WERI-Rb-1 (cell line): Measurements from ENCODE around the gene C2orf49.

Experiments
- DNase-seq: peaks from one replicate; pipeline ENCODE4 v3.0.0-alpha.2; 2020
- H3K27ac ChIP-seq: fragments of 250-450 bp; sonication (Bioruptor Pico); 2 replicates; pipeline ENCODE4 v1.5.1; 2020; ENCODE audit warnings: mild to moderate bottlenecking, moderate library complexity
- H3K27me3 ChIP-seq: fragments of 250-450 bp; sonication (Bioruptor Pico); 2 replicates; pipeline ENCODE4 v1.5.1; 2021; ENCODE audit warnings: mild to moderate bottlenecking, low read depth, moderate library complexity; ENCODE audit not compliant: insufficient read depth, severe bottlenecking
- H3K36me3 ChIP-seq: fragments of 250-450 bp; sonication (Bioruptor Pico); 2 replicates; pipeline ENCODE4 v1.5.1; 2020; ENCODE audit warnings: mild to moderate bottlenecking, moderate library complexity
- H3K4me3 ChIP-seq: 2 replicates; pipeline ENCODE4 v1.5.1; 2011; ENCODE audit warnings: low read depth, mild to moderate bottlenecking, control low read depth, low read length
- H3K9me3 ChIP-seq: fragments of 250-450 bp; sonication (Bioruptor Pico); 2 replicates; pipeline ENCODE4 v1.5.1; 2021; ENCODE audit warnings: mild to moderate bottlenecking, moderate library complexity; ENCODE audit not compliant: severe bottlenecking
- TF ChIP-seq, protein P1 (sequence below): IDR thresholded peaks from 2 replicates; pipeline ENCODE4 v1.5.1; 2011; ENCODE audit warnings: low read depth, mild to moderate bottlenecking, control low read depth, inconsistent platforms, low read length

The C2orf49 gene

DNA sequence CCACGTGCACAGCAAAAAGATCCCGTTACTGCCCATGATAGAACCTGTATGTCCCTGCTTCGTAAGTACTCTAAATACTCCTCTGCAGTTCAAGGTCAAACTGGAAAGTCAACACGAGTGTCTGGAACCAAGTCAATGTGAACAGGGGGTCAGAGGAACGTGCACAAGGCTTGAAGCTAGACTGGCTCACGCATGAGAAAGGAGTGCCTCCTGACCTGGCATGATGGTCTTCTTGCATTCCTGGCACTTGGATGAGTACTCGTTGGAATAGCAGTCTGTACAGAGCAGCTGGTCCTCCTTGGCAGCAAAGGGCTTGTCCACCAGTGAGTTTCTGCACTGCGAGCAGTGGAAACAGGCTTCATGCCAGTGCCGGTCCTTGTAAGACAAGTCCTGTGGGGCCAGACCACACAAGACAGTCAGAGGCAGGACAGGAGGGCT is 36.0 kb downstream of the C2orf49 start:
- Histone ChIP-seq H3K4me3 (no peak overlapping the region), H3K27me3 (no peaks in the 10 kb centered on the region), H3K27ac (no peak overlapping the region), H3K9me3 (no peaks in the 10 kb centered on the region), H3K36me3 (peaks cover 3% of the 10 kb centered on the region)
- TF ChIP-seq, protein P1, sequence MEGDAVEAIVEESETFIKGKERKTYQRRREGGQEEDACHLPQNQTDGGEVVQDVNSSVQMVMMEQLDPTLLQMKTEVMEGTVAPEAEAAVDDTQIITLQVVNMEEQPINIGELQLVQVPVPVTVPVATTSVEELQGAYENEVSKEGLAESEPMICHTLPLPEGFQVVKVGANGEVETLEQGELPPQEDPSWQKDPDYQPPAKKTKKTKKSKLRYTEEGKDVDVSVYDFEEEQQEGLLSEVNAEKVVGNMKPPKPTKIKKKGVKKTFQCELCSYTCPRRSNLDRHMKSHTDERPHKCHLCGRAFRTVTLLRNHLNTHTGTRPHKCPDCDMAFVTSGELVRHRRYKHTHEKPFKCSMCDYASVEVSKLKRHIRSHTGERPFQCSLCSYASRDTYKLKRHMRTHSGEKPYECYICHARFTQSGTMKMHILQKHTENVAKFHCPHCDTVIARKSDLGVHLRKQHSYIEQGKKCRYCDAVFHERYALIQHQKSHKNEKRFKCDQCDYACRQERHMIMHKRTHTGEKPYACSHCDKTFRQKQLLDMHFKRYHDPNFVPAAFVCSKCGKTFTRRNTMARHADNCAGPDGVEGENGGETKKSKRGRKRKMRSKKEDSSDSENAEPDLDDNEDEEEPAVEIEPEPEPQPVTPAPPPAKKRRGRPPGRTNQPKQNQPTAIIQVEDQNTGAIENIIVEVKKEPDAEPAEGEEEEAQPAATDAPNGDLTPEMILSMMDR = no peak
- no peak for DNase-seq

DNA sequence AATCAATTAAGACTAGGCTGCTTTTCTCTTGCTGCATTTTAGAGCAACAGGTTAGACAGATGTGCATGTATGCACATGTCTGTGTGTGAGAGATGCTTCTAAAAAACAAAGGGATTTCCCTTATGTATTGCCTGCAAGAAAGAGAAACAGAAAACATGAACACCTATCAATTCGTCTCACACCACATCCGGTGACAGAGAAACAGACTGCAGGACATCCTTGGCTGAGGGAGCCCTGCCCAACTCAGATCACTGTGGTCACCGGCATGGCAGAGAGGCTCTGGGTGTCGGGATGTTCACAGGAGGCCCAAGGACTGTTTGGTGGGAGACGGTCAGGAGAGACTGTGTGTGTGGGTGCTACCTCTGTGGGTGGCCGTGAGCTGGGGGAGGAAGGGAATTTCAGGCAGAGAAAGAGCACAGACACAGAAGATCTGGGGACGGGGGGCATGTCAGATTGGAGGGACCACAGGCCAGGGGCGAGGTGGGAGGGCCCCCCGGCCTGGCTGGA is 36.6 kb downstream of the C2orf49 start:
- Histone ChIP-seq H3K4me3 (no peak overlapping the region), H3K27ac (no peak overlapping the region), H3K36me3 (peaks cover 3% of the 10 kb centered on the region), H3K27me3 (no peaks in the 10 kb centered on the region), H3K9me3 (no peaks in the 10 kb centered on the region)
- TF ChIP-seq, protein P1 = no peak
- DNase-seq = no peak

DNA sequence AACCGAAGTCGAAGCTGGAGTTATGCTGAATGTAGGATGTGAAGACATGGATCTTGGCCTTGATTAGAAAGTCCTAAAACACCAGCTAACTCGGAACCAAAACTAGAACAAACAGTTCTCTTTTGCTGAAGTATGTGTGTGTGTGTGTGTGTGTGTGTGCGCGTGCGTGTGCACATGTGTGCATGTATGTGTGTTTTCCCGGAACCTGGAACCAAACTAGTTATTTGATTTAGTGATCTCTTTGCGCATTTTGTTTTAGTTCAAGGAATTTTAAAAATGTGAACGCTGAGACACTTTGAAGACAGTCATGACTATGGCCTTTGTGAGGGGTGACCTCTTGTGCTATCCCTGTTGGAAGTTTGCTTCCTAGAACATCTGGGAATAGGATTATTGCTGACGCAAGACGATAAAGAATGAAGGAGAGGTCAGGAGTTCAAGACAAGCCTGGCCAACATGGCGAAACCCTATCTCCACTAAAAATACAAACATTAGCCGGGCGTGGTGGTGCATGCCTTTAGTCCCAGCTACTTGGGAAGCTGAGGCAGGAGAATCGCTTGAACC is 37.7 kb downstream of the C2orf49 start:
- no peak for DNase-seq
- H3K27ac ChIP-seq = no peak overlapping the region

DNA sequence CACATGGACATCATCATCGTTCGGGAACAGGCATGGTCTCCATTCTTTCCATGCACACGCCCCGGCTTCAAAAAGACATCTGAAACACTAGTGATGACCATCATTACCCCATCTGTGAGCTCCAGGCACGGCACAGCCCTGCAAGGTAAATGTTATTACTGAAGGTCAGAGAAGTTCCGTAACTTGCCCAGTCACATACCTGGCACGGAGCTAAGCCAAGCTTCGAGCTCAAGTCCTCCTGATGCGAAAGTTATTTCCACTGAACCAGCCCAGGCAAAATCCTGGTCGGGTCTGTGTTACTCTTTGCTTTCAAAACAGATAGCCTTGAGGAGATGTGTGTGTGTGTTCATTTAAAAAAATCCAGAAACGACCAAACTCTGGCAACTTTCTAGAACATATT is 38.7 kb downstream of the C2orf49 start:
- no peak overlapping the region for H3K27ac ChIP-seq
- TF ChIP-seq, protein P1 = no peak
- H3K27me3 ChIP-seq = no peaks in the 10 kb centered on the region
- H3K36me3 ChIP-seq = no peaks in the 10 kb centered on the region
- H3K9me3 ChIP-seq = no peaks in the 10 kb centered on the region
- DNase-seq = no peak
- H3K4me3 ChIP-seq = no peak overlapping the region

More for the DNA sequence above, 37.7 kb downstream of the C2orf49 start:
- H3K27me3 ChIP-seq = no peaks in the 10 kb centered on the region
- TF ChIP-seq, protein P1 = no peak
- no peak overlapping the region for H3K4me3 ChIP-seq
- H3K36me3 ChIP-seq = peaks cover 3% of the 10 kb centered on the region
- no peaks in the 10 kb centered on the region for H3K9me3 ChIP-seq

DNA sequence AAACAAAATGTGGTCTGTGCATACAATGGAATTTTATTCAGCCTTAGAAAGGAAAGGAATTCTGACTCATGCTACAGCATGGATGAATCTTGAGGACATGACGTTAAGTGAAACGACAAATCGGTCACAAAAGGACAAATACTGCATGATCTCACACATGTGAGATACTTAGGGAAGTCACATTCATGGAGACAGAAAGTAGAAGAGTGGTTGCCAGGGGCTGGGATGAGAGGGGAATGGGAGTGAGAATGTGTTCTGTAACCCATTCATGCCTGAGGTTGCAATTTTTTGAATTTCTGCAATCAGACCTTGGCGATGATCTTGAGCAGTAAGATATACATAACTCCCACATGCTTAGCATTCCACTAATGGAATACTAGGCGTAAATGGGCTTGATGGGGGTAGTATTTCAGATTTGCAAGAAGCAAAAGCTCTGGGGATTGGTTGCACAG is 39.5 kb downstream of the C2orf49 start:
- Histone ChIP-seq H3K36me3 (no peaks in the 10 kb centered on the region), H3K27me3 (no peaks in the 10 kb centered on the region), H3K4me3 (no peak overlapping the region), H3K27ac (no peak overlapping the region), H3K9me3 (no peaks in the 10 kb centered on the region)
- TF ChIP-seq, protein P1 = no peak
- no peak for DNase-seq

DNA sequence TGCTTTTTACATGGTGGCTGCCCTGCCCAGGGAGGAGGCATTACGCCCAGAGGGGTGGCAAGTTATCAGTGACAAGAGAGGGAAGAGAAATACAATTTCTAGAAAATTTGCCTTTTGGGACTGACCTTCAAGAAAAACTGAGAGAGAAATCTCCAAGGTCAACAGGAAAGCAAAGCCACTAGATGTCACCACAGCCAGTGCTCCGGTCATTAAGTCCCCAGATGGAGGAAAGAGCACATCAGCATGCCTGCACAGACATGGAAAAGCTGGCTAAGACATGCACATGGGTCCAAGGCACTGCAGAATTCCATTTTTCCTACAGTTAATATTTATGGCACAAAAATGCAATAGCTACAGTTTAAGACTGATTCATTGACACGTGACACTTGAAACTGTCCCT is 40.5 kb downstream of the C2orf49 start:
- TF ChIP-seq, protein P1 = peak; percentile 44; the same call in 1 of the 2 replicates
- Histone ChIP-seq H3K4me3 (no peak overlapping the region), H3K36me3 (no peaks in the 10 kb centered on the region), H3K27me3 (no peaks in the 10 kb centered on the region), H3K27ac (no peak overlapping the region), H3K9me3 (no peaks in the 10 kb centered on the region)
- no peak for DNase-seq
